GM19324 (cell line): ENCODE measurements around the gene KIF26B.

ENCODE experiments used
- ATAC-seq: cut with Tn5 transposase; IDR thresholded peaks from one replicate; pipeline ENCODE4 v1.9.1; 2021; ENCODE audit warnings: mild to moderate bottlenecking, moderate library complexity; ENCODE audit not compliant: unreplicated experiment, low FRiP score

KIF26B gene

GRCh38 chr1:245444147-245444828 lies 289.5 kb downstream of the KIF26B start:
- no peak for ATAC-seq

GRCh38 chr1:245444945-245445344 lies 290.2 kb downstream of the KIF26B start:
- no peak for ATAC-seq

GRCh38 chr1:245448531-245448930 lies 293.7 kb downstream of the KIF26B start:
- no peak for ATAC-seq

GRCh38 chr1:245448975-245449431 lies 294.2 kb downstream of the KIF26B start:
- no peak for ATAC-seq

GRCh38 chr1:245453541-245453940 lies 298.8 kb downstream of the KIF26B start:
- ATAC-seq = no peak

- ATAC-seq = no peak
Measured at GRCh38 chr1:245454051-245454450, 299.3 kb downstream of the KIF26B start.

- ATAC-seq = no peak
Measured at GRCh38 chr1:245457562-245457961, 302.8 kb downstream of the KIF26B start.

- ATAC-seq = no peak
Measured at GRCh38 chr1:245458234-245458633, 303.4 kb downstream of the KIF26B start.

- no peak for ATAC-seq
Measured at GRCh38 chr1:245458761-245459174, 304.0 kb downstream of the KIF26B start.

GRCh38 chr1:245459621-245460020 lies 304.8 kb downstream of the KIF26B start:
- ATAC-seq = no peak

- ATAC-seq = no peak
Measured at GRCh38 chr1:245461681-245462080, 306.9 kb downstream of the KIF26B start.

GRCh38 chr1:245462161-245462560 lies 307.4 kb downstream of the KIF26B start:
- no peak for ATAC-seq

- ATAC-seq = no peak
Measured at GRCh38 chr1:245463392-245464165, 308.8 kb downstream of the KIF26B start.

- no peak for ATAC-seq
Measured at GRCh38 chr1:245464290-245464689, 309.5 kb downstream of the KIF26B start.

- ATAC-seq = no peak
Measured at GRCh38 chr1:245465666-245466065, 310.9 kb downstream of the KIF26B start.

GRCh38 chr1:245466261-245466660 lies 311.5 kb downstream of the KIF26B start:
- no peak for ATAC-seq

GRCh38 chr1:245467804-245468203 lies 313.0 kb downstream of the KIF26B start:
- ATAC-seq = no peak

- no peak for ATAC-seq
Measured at GRCh38 chr1:245469006-245469405, 314.2 kb downstream of the KIF26B start.

- ATAC-seq = no peak
Measured at GRCh38 chr1:245469734-245470133, 314.9 kb downstream of the KIF26B start.

GRCh38 chr1:245475126-245475525 lies 320.3 kb downstream of the KIF26B start:
- no peak for ATAC-seq

- ATAC-seq = no peak
Measured at GRCh38 chr1:245475961-245476516, 321.3 kb downstream of the KIF26B start.

GRCh38 chr1:245477941-245478340 lies 323.2 kb downstream of the KIF26B start:
- ATAC-seq = no peak
